HG03280 (cell line): Measurements from ENCODE around the gene GSK3B.

ENCODE experiments used
- ATAC-seq: cut with Tn5 transposase; IDR thresholded peaks from one replicate; pipeline ENCODE4 v1.9.1; 2021; ENCODE audit warnings: mild to moderate bottlenecking, moderate library complexity; ENCODE audit not compliant: unreplicated experiment

The GSK3B gene

GRCh38 chr3:119831022-119831421 lies 263.2 kb downstream of the GSK3B start:
- ATAC-seq = no peak

GRCh38 chr3:119829420-119829819 lies 264.8 kb downstream of the GSK3B start:
- ATAC-seq = no peak

GRCh38 chr3:119826711-119827608 lies 267.3 kb downstream of the GSK3B start:
- ATAC-seq = no peak

- ATAC-seq = no peak
Measured at GRCh38 chr3:119825820-119826219, 268.4 kb downstream of the GSK3B start.

- no peak for ATAC-seq
Measured at GRCh38 chr3:119819806-119820205, 274.4 kb downstream of the GSK3B start.

GRCh38 chr3:119818937-119819336 lies 275.3 kb downstream of the GSK3B start:
- ATAC-seq = no peak

GRCh38 chr3:119817583-119818363 lies 276.5 kb downstream of the GSK3B start:
- ATAC-seq = no peak

GRCh38 chr3:119817071-119817470 lies 277.2 kb downstream of the GSK3B start:
- ATAC-seq = no peak

GRCh38 chr3:119815716-119816115 lies 278.5 kb downstream of the GSK3B start:
- ATAC-seq = no peak

GRCh38 chr3:119812491-119813058 lies 281.7 kb downstream of the GSK3B start:
- no peak for ATAC-seq

GRCh38 chr3:119810018-119810435 lies 284.2 kb downstream of the GSK3B start:
- peak; percentile 83 for ATAC-seq

GRCh38 chr3:119809249-119810017 lies 284.8 kb downstream of the GSK3B start:
- peak; percentile 27 for ATAC-seq

- no peak for ATAC-seq
Measured at GRCh38 chr3:119808843-119809242, 285.4 kb downstream of the GSK3B start.

GRCh38 chr3:119808244-119808643 lies 286.0 kb downstream of the GSK3B start:
- no peak for ATAC-seq

GRCh38 chr3:119800844-119801243 lies 293.4 kb downstream of the GSK3B start:
- no peak for ATAC-seq

GRCh38 chr3:119796785-119797184 lies 297.5 kb downstream of the GSK3B start:
- ATAC-seq = no peak

- ATAC-seq = no peak
Measured at GRCh38 chr3:119796368-119796767, 297.9 kb downstream of the GSK3B start.

GRCh38 chr3:119795849-119796248 lies 298.4 kb downstream of the GSK3B start:
- ATAC-seq = no peak

GRCh38 chr3:119794971-119795612 lies 299.2 kb downstream of the GSK3B start:
- ATAC-seq = no peak

- no peak for ATAC-seq
Measured at GRCh38 chr3:119794401-119794800, 299.8 kb downstream of the GSK3B start.
